HG03575 (cell line): ENCODE measurements around the gene ABCA1.
A peak's percentile ranks its signal among the peaks of the same experiment; 100 is the strongest.

Experiments used
- ATAC-seq: cut with Tn5 transposase; IDR thresholded peaks from one replicate; pipeline ENCODE4 v1.9.1; 2021; ENCODE audit not compliant: unreplicated experiment, insufficient number of reproducible peaks, low FRiP score; ENCODE audit errors: extremely low read depth

The ABCA1 gene

DNA sequence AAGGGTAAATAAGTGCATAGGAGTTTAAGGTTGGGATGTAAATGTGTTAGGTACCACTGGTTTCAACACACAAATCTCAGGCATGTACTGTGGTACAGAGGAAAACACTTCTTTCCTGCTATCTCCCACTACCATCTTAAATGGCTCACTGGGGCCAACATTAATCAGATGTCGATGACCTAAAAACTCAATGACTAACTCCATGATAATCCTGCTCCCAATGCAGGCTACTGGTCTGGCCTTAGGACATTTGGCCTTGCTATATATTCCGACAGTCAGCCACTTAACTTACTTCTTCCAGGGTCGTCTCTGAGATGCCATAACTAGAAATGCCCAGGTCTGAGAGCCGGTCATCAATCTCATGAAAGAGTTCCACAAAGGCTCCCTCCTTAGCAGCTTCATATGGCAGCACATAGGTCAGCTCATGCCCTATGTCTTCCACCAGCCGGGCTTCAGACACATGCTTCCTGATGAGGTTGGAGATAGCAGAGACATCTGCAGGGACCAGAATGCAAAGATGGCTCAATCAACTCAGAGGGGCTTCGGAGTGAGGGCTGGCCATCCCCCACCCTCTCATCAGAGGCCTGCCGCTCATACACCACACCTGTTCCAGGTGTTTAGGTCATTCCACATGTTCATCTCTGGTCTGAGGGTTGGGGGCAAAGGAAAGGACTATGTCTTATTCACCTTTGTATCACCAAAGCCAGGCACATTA is 111.9 kb downstream of the ABCA1 start:
- ATAC-seq: no peak

- ATAC-seq: no peak
These were observed 117.3 kb downstream of the ABCA1 start for GRCh38 chr9:104810421-104811339.

DNA sequence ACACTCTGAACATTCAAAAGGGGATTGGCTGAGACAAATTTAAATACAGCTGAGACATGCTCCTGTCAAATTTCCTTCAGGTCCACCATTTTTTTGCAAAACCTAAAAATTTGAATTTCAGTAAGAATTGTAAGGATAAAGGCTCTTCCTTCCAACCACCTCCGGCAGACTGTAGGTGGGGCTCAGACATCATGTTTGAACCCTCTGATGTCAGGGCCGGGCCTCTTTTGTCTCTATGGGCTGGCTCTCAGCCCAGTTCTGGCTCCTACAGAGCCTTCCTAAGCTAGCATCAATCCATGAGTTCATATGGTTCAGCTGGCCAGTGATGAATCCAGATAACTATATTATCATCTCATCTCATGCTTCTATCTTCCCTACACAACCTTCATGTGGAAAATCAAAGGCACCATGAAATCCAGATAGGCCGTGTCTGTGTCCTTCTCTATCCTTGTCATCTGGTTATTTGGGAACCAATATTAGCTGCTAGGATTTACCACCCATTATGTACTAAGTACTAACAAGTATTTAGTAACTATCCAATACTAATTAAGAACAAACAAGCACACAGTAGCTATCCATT is 119.8 kb downstream of the ABCA1 start:
- no peak for ATAC-seq

- no peak for ATAC-seq
These were observed 122.5 kb downstream of the ABCA1 start for GRCh38 chr9:104805441-104805840.

- no peak for ATAC-seq
These were observed 125.0 kb downstream of the ABCA1 start for GRCh38 chr9:104802906-104803305.

DNA sequence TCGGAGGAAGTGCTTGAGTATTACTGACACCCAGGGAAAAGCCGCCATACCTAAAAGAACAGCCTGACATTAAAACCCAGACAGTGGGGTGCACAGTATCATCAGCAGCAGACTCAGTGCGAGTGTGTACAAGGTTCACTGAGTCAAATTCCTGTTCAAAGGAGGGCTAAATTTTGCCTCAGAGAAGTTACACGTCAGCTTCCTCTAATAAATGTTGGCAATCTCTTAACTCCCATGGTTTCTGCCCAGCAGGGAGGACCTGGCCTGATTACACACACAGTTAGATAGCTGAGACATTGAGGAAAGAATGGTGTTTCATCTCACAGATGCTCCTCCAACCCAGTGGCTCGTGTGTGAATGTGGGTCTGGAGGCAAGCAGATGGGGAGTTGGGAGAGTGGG is 125.8 kb downstream of the ABCA1 start:
- no peak for ATAC-seq

- ATAC-seq: no peak
These were observed 127.7 kb downstream of the ABCA1 start for GRCh38 chr9:104800068-104800785.

GRCh38 chr9:104798209-104798995 is 129.6 kb downstream of the ABCA1 start:
- ATAC-seq: no peak

DNA sequence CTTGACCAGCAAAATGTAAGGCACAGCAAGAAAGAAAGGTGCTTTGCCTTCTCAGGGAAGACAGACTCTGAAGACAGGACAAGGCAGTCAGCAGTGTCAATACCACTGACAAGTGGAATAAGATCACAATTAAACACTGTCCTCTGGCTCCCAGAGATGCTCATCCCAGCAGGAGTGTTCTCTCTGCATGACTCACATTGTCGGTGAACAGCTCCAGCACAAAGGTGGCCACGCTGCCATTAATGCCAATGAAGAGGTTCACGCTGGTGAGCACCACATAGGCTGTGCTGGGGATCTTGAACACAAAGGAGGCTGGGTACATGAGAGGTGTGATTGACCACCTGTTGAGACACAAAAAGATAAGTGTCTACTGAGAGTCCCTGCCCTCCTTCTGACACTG is 132.1 kb downstream of the ABCA1 start:
- ATAC-seq: no peak

DNA sequence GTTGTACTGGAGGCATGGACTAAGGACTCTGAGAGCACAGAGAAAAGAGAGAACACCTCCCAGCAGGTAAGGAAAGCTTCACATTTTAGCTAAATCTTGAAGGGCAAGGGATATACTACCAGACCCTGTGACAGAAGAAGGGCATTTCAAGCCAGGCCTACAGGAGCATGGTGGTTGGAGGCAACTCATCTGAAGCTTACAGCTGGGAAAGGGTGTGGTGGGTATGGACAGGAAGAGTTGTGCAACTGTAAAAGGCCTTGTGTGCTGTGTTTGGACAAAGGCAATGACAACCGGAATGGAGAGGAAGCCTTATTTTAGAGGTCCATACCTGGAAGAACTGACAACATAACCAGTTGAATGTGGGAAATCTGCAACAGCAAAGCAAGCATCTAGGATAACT is 132.9 kb downstream of the ABCA1 start:
- ATAC-seq: no peak

DNA sequence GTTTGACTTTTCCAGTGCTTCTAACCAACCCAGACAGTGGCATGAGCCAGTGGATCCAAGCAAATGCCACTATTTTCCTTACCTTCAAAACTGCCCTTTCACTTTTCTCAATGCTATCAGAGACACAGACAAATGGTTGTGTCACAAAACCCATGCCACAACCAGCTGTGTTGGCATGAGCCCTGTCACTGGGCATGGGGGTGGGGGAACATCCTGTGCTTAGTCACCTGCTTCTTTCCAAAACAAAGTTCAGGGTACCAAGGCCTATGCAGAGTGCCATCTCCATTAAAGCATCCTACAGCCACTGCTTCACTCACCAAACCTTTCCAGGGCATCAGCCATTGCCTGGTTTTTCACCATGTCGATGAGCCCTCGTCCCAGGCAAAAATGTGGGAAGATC is 133.9 kb downstream of the ABCA1 start:
- no peak for ATAC-seq

GRCh38 chr9:104788251-104788650 is 139.7 kb downstream of the ABCA1 start:
- no peak for ATAC-seq

DNA sequence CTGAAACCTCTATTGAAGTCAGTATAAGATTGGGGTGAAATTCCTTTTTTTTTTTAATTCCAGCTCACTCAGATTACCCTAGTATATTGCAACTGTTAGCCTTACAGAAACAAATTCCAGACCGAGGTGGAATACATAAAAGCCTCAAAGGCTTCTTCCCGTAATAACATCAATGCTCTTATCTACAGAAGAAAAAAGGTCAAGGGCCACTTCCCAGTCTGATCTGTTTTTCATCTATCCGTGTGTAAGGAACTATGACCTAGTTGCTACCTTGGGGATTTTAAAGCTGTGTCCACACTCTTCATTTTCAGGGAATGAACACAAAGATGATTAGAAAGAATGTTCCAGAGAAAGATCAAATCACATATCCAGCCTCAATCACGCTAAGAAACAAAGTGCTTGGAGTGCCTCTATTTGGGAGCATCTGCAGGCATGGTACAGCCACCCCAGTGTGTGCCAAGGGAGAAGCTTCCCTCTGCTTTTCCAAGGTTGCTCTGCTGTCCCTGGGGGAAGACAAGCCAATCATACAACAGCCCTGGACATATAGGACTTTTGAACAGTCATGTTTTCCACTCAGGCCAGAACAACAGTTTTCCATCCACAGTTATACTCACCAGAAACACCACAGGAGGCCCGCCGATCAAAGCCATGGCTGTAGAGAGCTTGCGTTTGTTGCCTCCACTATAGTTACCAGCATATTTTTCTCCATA is 140.5 kb downstream of the ABCA1 start:
- ATAC-seq: no peak

- ATAC-seq: no peak
These were observed 141.7 kb downstream of the ABCA1 start for GRCh38 chr9:104786293-104786692.

DNA sequence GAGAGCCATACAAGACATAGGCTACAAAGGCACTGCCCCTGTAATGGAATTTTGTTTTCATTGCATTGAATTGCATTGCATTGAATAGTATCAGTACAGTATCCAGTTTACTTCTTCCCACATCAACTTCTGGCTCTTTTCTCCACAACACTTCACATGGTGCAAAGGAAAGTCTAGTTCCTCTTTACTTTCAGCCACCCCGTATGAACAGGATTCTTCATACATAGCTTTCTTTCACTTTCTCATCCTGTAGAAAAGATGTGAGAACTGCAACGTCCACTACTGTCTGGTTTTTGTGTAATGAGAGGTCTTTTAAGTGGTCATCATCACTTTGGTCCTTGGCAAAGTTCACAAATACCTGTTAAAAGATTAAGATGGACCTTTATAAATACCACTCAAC is 143.9 kb downstream of the ABCA1 start:
- ATAC-seq: peak; percentile 61

DNA sequence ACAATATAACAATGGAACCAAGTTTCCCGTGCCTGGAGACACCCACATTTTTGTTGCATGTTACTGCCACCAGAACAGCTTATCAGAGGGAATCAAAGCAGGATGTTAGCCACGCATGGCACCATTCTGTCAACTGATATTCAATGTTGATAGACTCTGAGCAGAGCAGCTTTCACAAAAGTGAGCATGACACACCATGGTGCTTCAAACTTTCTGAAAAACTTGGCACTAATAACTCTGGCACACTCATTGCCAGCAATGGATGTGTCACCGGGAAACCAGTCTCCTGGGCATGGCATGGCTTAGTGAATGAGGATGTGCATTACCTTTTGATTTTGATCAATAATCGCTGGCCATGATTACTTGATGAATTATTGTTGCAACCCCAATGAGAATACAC is 144.4 kb downstream of the ABCA1 start:
- ATAC-seq: no peak

DNA sequence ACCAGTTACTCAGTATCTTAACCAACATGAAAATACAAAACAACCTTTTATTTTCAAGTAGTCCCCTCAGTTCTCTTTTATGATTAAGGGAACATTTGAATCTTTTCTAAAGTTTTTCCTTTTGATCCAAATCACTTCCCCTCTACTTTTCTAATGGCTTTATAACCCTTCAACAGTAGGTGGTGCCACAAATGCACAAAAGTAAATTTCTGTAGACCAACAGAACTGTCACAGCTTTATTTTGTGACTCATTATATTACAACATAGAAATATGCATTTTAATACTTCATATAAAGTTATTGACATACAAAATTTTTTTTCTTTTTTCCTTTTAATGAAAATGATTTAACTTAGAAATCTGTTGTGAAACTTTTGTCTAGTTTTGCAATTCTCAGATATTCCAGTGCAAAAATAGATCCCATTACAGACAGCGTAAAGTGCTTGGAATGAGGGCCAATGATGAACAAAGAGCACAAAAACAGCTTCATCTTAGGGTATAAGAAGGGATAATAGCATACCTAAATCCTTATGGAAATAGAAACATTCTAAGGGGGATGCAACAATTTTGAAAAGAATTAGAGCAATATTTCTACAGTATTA is 147.1 kb downstream of the ABCA1 start:
- ATAC-seq: no peak
